ENCODE results near the gene MRPL41.
"Not testable (repeated sequence)": the region's sequence is repeated elsewhere in the genome, so short reads cannot be mapped to it uniquely, and the experiment has no call there.

MRPL41 gene

DNA sequence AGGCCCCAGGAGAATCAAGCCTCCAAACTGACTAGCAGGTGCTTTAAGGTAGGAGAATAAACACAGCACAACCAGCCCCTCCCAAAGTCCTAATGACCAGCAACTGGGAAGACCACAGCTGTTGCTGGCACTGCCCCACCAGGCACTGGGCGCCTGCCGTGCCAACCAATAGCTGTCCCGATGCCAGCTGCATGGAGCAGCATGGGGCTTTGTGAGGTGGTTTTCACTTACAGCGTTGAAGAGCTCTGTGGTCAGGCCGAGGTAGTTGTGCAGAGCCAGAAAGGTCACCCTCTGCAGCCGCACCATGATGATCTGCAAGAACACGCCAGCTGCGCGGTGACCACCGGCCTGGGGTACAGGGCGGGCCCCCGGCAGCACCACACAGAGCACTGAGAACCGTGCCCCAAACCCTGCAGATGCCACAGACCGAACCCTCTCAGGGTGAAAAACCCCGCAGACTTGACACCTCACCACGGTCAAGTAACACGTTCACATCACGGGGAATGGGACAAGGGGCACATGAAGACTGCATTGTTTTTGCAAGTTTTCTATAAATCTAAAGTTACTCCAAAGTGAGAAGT, 30.2 kb upstream of the MRPL41 start:
- FAIRE-seq (no peak), DNase-seq (ENCODE audit: insufficient read length, low spot score) (no peak)

DNA sequence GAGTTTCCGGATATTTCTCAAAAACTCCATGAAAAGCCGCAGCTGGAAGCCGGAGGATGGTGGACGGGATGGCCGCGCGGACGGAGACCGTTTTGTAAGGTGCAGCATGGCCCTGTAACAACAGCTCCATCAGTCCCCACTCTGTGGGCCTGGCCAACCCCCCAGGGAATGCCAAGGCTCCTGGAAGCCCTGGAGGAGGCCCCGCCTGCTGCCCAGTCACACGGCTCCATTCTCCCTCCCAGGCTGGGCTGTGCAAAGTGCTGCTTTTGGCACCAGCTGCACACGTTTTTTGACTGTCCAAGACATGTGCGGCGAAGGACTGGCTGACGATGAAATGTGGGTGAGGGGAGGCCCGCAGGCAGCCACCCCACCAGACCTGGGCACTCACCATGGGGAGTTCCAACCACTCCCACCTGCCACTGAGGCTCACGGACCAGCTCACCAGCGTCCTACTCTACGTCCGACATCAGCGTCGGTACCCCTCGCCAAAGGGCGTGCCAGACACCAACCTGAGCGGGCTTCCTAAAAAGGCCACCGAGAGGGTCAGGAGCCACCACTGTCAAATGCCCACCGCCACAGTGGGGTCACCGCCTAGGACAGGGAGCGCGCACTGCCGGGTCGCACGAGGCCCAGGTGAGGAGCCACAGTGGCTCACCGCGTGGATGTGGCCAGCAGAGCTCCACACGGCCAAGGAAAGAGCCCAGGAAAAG, 28.8 kb upstream of the MRPL41 start:
- no peak for DNase-seq (ENCODE audit: insufficient read length, low spot score)
- no peak for FAIRE-seq

DNA sequence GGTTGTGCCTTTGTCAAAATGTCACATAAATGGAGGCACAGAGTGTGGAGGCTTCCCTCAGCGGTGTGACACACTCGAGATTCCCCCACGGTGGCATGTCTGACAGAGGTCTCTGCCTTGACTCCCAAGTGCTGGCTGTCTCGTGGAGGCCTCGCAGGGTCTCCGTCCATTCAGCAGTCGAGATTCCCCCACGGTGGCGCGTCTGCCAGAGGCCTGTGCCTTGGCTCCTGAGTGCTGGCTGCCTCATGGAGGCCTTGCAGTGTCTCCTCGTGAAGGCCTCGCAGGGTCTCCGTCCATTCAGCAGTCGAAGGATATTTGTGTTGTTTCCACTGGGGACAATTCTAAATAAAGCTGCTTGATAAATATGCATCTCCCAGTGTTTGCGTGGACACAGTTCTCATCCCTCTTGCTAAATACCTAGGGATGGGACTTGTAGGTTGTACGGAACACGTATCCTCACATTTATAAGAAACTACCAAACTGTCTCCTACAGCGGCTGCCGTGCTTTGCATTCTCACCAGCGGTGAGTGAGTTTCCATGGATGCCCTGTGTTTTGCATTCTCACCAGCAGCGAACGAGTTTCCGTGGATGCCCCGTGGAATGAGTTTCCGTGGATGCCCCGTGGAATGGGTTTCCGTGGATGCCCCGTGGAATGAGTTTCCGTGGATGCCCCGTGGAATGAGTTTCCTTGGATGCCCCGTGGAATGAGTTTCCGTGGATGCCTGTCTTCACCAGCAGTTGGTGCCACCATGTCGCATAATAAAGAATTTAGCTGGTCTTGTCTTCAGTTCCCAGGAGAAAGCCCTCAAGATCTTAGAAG, 27.3 kb upstream of the MRPL41 start:
- no peak for DNase-seq (ENCODE audit: insufficient read length, low spot score)

DNA sequence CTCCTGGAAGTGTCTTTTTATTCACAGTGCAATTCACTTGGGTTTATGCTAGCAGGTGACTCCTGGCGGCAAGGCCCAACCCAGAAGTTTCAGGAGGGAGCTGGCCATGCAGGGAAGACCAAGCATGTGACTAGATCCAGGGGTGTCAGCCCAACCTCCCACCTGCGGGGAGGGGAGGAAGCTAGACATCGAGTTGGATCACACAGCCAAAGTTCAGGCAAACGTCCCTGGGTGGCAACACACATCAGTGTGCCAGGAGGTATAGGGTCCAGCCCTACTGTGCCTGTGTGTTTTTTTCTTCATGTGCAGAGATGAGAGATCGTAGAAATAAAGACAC, 26.7 kb upstream of the MRPL41 start:
- no peak for FAIRE-seq
- DNase-seq (ENCODE audit: insufficient read length, low spot score): no peak

More for the DNA sequence above, 27.3 kb upstream of the MRPL41 start:
- FAIRE-seq: no peak

DNA sequence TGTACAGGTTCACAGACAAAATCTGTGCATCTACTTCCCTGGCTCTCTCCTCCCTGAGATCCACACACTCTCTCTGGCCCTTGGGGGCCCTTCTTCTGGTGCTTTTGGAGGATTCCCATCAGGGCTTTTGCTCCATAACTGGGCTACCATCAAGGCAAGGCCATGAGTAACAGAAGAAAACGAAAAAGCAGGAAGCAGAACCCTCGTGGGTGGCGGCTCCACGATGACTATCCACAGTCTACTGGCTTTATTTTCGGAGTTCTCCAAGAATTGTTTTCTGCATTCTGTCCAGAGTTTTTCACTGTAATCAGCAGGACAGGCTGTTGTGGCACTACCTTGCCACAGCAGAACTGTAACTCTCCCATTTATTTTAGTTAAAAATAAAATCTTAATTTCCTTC, 21.3 kb upstream of the MRPL41 start:
- no peak for DNase-seq (ENCODE audit: insufficient read length, low spot score)
- FAIRE-seq: no peak

DNA sequence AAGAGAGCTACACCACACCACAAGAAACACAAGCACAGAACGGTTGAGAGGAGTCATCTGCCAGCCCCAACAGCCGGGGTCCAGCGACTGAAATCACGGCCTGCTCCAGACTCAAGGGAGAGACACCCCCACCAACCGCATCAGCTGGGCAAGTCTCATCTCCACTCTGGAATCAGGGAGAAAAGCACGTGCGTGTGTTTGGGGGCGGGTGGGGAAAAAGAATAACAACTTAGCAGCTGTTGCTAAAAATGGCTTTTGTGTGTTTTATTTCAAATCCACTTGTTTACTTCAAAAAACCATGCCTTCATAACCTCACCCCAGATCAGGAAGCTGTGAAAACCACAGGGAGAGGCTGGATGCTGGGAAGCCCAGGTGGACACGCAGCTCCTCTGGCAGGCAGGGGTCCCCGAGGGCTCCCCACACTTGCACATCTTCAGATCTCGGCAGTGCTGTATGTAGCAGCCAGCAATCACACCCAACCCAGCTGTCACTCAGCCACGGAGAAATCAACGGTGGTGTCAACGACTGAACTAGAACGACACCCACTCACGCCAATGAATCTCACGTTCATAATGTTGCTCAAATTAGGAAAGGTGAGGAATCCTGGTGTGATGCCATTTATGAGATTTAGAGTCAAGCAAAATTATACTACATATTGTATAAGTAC, 20.4 kb upstream of the MRPL41 start:
- DNase-seq (ENCODE audit: insufficient read length, low spot score): no peak
- FAIRE-seq: no peak

DNA sequence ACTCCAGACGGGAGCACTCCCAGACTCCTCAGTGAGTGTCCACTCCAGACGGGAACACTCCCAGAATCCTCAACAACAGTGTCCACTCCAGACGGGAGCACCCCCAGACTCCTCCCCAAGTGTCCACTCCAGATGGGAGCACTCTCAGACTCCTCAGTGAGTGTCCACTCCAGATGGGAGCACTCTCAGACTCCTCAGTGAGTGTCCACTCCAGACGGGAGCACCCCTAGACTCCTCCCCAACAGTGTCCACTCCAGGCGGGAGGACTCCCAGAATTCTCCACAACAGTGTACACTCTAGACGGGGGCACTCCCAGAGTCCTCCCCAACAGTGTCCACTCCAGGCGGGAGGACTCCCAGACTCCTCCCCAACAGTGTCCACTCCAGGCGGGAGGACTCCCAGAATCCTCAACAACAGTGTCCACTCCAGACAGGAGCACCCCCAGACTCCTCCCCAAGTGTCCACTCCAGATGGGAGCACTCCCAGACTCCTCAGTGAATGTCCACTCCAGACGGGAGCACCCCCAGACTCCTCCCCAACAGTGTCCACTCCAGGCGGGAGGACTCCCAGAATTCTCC, 18.7 kb upstream of the MRPL41 start:
- not testable (repeated sequence) for DNase-seq (ENCODE audit: insufficient read length, low spot score); FAIRE-seq

DNA sequence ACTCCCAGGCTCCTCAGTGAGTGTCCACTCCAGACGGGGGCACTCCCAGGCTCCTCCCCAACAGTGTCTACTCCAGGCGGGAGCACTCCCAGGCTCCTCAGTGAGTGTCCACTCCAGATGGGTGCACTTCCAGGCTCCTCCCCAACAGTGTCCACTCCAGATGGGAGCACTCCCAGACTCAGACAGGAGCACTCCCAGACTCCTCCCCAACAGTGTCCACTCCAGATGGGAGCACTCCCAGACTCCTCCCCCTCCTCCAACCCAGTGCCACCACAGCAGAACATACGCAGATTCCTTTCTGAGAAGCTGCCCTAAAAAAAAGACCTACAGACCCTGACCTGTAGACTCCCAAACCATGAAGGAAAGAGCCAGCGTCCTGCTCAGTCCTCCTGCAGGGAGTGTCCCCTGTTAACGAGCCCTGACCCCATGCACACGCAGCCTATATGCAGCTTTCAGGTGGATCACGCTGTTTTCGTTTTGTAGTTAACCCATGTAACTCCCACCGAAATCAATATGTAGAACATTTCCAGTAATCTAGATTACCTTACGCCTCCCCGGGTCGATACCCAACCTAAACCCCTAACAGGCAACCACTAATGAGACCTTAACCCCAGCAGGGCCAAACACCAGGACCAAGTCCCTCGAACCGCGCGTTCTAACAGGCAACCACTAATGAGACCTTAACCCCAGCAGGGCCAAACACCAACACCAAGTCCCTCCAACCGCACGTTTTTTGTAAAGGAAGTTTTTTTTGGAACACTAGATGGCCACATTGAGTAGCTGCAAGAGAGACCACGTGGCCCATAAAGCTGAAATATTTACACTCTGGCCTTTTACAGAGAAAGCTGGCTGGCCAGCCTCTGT, 17.2 kb upstream of the MRPL41 start:
- DNase-seq (ENCODE audit: insufficient read length, low spot score) (peak; percentile 63), FAIRE-seq (no peak)

DNA sequence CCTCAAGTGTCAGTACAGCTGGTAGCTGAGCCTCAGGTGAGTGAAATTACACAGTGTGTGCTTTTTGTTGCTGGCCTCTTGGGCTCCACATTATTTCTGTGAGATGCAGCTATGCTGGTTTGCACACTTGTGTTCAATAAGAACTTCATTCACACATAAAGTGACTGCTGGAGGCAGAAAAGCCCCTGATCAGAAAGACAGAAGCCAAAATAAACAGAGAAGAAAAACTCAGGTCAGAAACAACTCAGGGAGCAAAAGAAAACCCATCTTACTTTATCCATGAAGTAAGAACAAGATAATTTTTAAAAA, 16.6 kb upstream of the MRPL41 start:
- FAIRE-seq: no peak
- DNase-seq (ENCODE audit: insufficient read length, low spot score): no peak

DNA sequence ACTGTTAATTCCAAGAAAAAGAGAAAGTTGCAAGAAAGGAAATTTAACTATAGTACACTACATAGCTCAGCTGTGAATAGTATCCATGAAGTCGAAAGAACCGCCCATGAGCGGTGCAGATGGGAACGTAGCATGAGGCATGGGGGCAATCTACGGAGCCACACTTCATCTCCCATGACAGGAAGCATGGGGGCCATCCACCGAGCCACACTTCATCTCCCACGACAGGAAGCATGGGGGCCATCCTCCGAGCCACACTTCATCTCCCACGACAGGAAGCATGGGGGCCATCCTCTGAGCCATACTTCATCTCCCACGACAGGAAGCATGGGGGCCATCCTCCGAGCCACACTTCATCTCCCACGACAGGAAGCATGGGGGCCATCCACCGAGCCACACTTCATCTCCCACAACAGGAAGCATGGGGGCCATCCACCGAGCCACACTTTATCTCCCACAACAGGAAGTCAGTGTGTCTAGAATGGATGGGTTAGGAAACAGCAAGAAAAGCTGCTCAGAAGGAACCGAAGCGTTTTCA, 15.0 kb upstream of the MRPL41 start:
- not testable (repeated sequence) for DNase-seq (ENCODE audit: insufficient read length, low spot score); FAIRE-seq

DNA sequence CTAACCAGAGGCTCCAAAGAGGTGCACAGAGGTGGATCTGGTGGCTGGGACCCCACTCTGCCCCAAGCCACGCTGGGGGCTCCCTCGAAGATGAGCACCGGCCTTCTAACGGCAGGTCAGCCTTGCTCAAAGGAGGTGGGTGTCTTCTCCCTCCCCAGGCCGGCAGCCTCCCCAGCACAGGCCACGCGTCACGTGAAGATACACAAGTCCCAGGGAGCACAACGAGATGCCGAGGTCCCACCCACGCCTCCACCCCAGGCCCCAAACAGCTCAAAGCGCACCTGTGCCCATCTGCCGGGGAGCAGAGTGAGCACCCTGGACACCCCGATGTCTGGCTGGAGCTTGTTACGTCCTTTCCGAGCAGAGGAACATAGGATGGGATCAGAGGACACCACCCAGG, 13.6 kb upstream of the MRPL41 start:
- no peak for FAIRE-seq

DNA sequence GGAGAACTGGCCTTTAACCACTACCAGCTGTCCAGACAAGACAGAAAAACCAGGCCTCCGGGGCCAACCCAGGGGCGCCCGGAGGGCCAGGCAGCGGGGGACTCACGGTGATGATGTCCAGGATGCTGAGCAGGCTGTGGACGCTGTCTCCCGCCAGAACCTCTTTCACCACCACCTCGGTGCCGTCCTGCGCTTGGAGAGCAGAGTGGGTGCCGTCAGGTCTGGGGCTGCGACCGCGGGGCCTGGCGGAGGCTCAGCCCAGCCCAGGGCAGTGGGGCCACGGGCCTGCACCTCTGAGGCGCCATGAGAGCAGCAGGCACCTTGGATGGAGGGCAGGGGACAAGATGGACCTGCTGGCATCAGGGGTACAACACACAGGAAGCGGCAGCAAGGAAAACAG, 11.1 kb upstream of the MRPL41 start:
- no peak for FAIRE-seq
- no peak for DNase-seq (ENCODE audit: insufficient read length, low spot score)

More for the DNA sequence above, 13.6 kb upstream of the MRPL41 start:
- DNase-seq (ENCODE audit: insufficient read length, low spot score): no peak

DNA sequence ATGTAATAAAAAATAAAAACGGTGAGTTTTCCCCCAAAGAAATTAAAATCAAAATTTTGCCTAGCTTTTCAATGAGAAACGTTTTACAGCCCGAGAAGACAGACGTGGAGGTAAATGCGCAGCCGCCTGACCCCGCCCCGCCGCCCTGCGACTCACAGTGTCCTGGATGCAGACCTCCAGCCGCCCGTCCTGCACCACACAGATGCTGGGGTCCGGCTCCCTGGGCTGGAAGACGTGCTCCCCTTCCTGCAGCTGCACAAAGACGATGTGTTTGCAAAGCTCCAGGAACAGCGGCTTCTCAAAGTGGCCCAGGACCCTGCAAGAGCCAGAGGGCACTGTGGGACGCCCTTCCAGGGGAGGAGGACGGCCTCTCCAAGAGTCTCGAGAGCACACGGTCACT, 9.2 kb upstream of the MRPL41 start:
- no peak for FAIRE-seq
- DNase-seq (ENCODE audit: insufficient read length, low spot score): no peak

DNA sequence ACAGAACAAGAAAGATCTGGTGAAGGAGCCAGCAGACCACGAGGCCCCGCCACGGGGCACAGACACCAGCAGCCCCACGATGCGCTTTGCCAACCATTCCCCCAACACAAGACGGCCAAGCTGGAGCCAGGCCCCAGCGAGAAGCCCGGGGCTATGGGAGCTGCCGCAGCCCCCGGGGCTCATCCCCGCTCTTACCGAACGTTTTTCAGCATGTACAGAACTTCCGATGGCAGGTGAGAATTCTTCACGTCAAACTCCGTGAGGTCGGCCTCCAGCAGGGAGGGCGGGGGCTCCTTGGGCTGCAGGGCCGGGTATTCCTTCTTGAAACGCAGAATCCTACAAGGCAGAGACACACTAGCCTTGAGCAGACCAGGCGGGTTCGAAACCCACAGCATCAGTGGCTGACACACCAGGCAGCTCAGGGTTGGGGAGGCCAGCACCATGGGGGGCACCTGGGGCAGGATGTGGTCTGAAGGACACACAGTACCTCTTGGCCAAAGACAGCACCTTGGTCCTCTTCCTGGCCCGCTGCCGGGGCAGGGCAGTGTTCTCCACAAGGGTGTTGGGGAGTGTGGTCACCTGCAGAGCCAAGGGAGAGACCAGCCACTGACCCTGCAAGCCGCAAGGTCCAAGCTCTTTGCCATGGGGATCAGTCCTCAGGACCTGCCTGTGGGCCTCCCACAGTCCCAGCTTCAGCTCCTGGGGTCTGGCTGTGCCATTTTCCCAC, 8.3 kb upstream of the MRPL41 start:
- FAIRE-seq (no peak), DNase-seq (ENCODE audit: insufficient read length, low spot score) (no peak)

DNA sequence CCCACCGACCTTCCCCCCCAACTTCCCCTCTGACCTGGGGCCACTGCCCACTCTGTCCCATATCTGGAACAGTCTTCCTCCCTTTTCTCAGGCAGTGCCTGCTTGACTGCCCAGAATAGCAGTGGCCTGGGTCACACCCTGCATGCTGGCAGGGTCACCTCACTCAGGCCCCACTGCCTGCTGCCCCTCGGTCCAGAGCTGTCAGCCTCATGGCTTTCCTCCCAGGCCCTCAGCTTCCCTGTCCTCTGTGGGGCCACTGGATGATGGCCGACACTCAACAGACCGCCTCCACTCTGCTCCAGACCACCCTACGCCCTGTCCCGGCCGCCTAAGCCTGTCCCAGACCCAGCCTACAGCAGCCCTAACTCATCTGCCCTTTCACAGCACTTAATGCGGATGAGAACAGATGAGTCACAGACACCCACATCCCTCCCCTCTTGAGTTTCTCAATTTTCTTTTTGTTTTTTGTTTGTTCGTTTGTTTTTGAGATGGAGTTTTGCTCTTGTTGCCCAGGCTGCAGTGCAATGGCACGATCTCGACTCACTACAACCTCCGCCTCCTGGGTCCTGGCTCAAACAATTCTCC, 7.4 kb upstream of the MRPL41 start:
- no peak for DNase-seq (ENCODE audit: insufficient read length, low spot score)
- FAIRE-seq: no peak

DNA sequence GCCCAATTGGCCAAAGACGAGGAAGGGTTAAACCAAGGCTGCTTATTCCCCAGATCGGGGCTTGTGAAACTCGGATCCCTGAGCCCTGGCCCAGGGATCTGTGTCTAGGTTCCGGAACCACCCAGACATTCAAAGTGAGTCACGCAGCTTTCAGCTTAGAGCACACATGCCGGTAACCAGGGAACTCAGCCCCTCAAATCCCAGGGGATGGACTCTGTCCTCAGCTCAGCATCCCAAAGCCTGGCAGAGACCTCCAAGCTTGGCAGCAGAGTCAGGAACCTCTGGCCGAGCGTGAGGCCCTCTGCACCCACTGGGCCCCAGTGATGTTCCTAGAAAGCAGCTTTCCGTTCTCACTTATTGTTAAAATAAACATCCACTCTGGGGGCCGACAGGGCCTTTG, 6.6 kb upstream of the MRPL41 start:
- DNase-seq (ENCODE audit: insufficient read length, low spot score): no peak
- no peak for FAIRE-seq

DNA sequence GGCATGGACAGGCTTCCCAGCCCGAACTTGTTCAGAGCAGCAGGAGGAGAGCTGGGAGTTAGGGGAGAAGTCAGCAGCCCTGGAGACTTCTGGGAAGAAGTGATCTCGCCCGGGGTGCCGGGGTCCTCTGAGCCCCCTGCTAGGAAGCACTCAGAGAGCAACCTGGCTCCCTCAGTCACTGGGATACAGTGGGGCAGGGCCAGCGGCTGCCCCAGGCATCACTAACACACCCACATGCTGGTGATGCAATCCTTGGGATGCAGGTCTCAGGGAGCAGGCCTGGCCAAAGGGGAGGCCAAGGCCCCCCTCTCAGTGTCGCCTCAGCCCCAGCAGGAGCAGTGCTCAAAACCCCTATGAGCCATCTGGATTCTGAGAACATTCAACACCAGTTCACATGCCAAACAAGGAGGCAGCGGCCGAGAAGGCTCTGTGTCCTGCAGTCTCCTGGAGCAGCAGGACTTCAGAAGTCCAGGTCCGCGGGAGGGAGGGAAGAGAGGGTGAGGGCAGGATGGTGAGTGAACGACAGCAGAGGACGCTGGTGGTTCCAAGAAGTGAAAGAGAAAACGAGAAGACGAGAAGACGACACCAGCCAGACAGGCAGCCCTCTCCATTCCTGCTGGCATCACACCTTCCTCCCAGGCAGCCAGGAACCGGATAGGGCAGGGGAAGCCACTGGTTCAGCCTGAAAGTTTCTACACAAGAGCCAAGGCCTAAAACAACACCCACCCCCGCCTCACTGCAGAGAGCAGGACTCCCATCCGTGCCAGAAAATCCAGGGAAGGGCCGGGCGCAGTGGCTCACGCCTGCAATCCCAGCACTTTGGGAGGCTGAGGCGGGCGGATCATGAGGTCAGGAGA, 3.8 kb upstream of the MRPL41 start:
- DNase-seq (ENCODE audit: insufficient read length, low spot score): no peak

DNA sequence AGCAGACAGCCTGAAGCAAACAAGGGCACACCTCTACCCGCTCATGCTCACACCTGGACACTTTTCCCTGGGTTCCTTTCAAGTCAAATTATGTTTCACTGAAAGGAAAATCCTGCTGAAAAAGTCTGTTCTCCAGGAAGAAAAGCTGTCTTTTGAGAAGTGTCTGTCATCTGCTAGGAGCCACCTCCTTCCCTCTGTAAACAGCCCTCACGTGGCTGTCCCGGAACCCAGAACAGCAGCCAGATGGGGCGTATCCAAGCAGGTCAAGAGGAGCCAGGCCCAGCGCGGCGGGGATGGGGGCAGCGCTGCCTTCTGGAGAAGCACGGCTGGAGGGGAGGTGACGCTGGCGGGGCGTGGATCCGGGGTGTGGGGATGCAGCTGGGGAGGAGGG, 1.5 kb upstream of the MRPL41 start, which contains the start of gene PNPLA7:
Gene PNPLA7, minus strand, starts transcription at position 172 of the 391 bp plus-strand sequence. CDS start 205 bp downstream, outside the sequence.
- FAIRE-seq (no peak), DNase-seq (ENCODE audit: insufficient read length, low spot score) (peak; percentile 68)

More for the DNA sequence above, 3.8 kb upstream of the MRPL41 start:
- FAIRE-seq: no peak

Data from HTR-8/SVneo (cell line).